Panc1 (cell line): ENCODE results near the gene MSANTD1. TPM values are rescaled to one million over a fixed set of nuclear protein-coding genes. Genes with fewer than 3 reads are reported as not detected.

Source experiments
- ATAC-seq: fragments of 200-7000 bp; cut with Tn5 transposase; 2 replicates; pipeline ENCODE4 v1.9.1; 2020; ENCODE audit warnings: mild to moderate bottlenecking, moderate library complexity
- BruUV-seq: library from RNA; stranded (reverse); fragments of 400-500 nt; replicated peaks from 2 replicates; lab custom pipeline; 2021; lab: Mats Ljungman, UMichigan
- CTCF ChIA-PET: fragments of 300-600 bp; sonication (Branson Sonifier 250); formaldehyde crosslinking; loops from one replicate; lab custom pipeline; 2022; ENCODE audit warnings: antibody characterized with exemption; lab: Charles Lee
- POLR2A ChIA-PET: fragments of 300-600 bp; sonication (Branson Sonifier 250); formaldehyde crosslinking; loops from one replicate; lab custom pipeline; 2022; ENCODE audit warnings: antibody characterized with exemption; lab: Charles Lee
- DNase-seq: peaks from one replicate; pipeline ENCODE4 v3.0.0-alpha.2; 2010; ENCODE audit warnings: low read depth, low spot score
- H3K27ac ChIP-seq: 2 replicates; pipeline ENCODE4 v1.5.1; 2011; ENCODE audit warnings: mild to moderate bottlenecking, low read length, inconsistent platforms
- H3K27me3 ChIP-seq: fragments of 200-500 bp; sonication (Bioruptor generic); 2 replicates; pipeline ENCODE4 v1.6.0; 2014; ENCODE audit warnings: low read length, inconsistent platforms; ENCODE audit not compliant: control insufficient read depth, insufficient read depth
- H3K36me3 ChIP-seq: fragments of 200-500 bp; sonication (Bioruptor generic); 2 replicates; pipeline ENCODE4 v1.5.1; 2014; ENCODE audit warnings: inconsistent platforms, mild to moderate bottlenecking, low read length, moderate library complexity; ENCODE audit not compliant: control insufficient read depth, insufficient read depth
- H3K4me1 ChIP-seq: 2 replicates; pipeline ENCODE4 v1.5.1; 2011; ENCODE audit warnings: inconsistent platforms, mild to moderate bottlenecking, low read length, moderate library complexity; ENCODE audit not compliant: control insufficient read depth, insufficient read depth
- H3K4me3 ChIP-seq, 2 experiments: 2 replicates each; pipeline ENCODE4 v1.5.1; 2011 to 2012; ENCODE audit warnings: low read depth in 2 of 2, low read length in 2 of 2, mild to moderate bottlenecking in 2 of 2, inconsistent platforms in 1 of 2, moderate library complexity in 1 of 2
- H3K9me3 ChIP-seq: fragments of 200-500 bp; sonication (Bioruptor generic); 2 replicates; pipeline ENCODE4 v1.5.1; 2014; ENCODE audit warnings: low read depth, mild to moderate bottlenecking, inconsistent platforms, low read length, moderate library complexity; ENCODE audit not compliant: control insufficient read depth, insufficient read depth
- POLR2AphosphoS5 ChIP-seq: IDR thresholded peaks from 2 replicates; pipeline ENCODE4 v1.6.1; 2012; ENCODE audit warnings: mild to moderate bottlenecking, low read depth, low read length, moderate library complexity
- SIN3A ChIP-seq: IDR thresholded peaks from 2 replicates; pipeline ENCODE4 v1.6.1; 2012; ENCODE audit warnings: low read depth, mild to moderate bottlenecking, low read length, moderate library complexity, borderline replicate concordance; ENCODE audit not compliant: insufficient read depth
- TCF7L2 ChIP-seq: IDR thresholded peaks from 2 replicates; pipeline ENCODE4 v1.6.1; 2011; ENCODE audit warnings: mild to moderate bottlenecking, low read depth, low read length, inconsistent platforms
- in situ Hi-C: cut with HindIII; loops from 2 replicates; pipeline ENCODE4 v1.10.0; 2016; ENCODE audit warnings: low sequenced_read_pairs, low pct_unique_long_range_greater_than_20kb
- intact Hi-C: fragments of 100-400 bp; cut with micrococcal nuclease; formaldehyde crosslinking; loops from one replicate; pipeline ENCODE4 v1.10.0; 2022; ENCODE audit not compliant: unreplicated experiment
- total RNA-seq: library from RNA; stranded (reverse); gene quantifications from one replicate; pipeline ENCODE4 v1.2.1, GENCODE V29; 2021; ENCODE audit not compliant: unreplicated experiment
- TF ChIP-seq, protein P1 (sequence below): fragments of 450-650 bp; IDR thresholded peaks from 2 replicates; pipeline ENCODE4 v1.5.1; 2017; ENCODE audit warnings: mild to moderate bottlenecking
- TF ChIP-seq, protein P2 (sequence below), 2 experiments: IDR thresholded peaks; 2 replicates each; pipeline ENCODE4 v1.6.1; 2011 to 2012; ENCODE audit warnings: low read depth in 2 of 2, control low read depth in 1 of 2, low read length in 1 of 2, mild to moderate bottlenecking in 1 of 2, moderate library complexity in 1 of 2; ENCODE audit not compliant: insufficient read depth in 1 of 2

The MSANTD1 gene
- total RNA-seq, 1 experiment from 2014 or later = 0.57 TPM

DNA sequence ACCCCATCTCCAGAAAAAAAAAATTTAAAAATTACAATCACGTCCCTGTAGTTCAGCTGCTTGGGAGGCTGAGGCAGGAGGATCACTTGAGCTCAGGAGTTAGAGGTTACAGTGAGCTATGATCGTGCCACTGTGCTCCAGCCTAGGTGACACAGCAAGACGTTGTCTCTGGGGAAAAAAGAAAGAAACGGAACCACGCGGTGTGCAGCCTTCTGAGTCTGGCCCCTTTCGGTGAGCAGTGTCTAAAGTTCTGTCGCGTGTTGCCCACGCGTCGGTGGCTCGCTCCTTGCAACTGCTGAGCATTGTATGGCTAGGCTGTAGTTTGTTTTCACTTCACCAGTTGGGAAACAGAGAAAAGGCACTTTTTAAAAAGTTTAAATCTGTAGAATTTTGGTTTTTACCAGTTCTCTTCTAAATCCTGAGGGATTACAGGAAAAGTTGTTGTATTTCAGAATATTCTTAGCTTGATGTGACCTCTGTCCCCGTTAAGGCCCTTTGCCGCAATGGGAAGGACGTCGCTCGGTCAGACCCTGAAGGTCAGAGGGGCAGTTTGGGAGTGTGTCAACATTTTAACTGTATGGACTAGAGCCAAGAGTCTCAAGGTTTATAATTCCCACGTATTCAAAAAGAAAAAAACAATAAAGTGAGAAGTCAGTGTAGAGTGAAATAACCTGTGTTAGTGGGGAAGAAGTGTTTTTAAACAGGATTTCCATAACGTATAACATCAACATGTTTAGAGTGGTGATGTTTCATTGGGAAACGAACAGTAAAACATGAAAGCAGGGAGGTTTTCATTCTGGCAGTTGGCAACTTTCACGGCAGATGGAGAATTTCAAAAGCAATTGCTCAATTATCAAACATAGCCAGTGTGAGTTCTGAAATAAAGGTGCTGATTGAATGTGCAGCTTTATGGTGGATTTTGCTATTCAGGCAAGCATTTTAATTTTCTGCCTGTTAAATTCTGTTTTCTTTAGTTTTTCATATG lies 45.8 kb upstream of the MSANTD1 start:
- CTCF ChIA-PET = no interaction called here

DNA sequence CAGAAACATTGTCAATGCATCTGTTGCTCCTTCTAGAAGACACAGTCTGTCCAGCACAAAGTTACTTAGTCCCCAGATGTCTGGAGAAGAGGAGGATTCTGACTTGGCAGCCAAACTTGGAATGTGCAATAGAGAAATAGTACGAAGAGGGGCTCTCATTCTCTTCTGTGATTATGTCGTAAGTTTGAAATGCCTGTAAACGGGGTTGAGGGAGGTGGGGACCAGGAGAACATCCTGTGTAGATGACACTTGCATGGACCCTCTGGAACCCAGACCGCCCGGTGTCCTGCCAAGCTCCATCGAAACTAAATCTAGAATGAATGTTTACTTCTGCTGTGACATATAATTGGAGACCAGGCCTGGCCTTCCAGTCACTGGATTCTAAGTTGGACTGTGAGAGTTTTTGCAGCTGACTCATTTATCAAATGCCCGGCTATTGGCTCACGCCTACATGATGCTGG lies 45.0 kb upstream of the MSANTD1 start:
- intact Hi-C loops = no loop called here
- Histone ChIP-seq H3K4me3 (no peak overlapping the region), H3K4me1 (no peaks in the 10 kb centered on the region), H3K27me3 (no peaks in the 10 kb centered on the region), H3K36me3 (no peaks in the 10 kb centered on the region; the same call in 1 of the 2 replicates), H3K9me3 (no peaks in the 10 kb centered on the region), H3K27ac (no peak overlapping the region)
- BruUV-seq = no TSS peak
- CTCF ChIA-PET = no interaction called here
- POLR2A ChIA-PET = no interaction called here
- TF ChIP-seq TCF7L2 (no peak), POLR2AphosphoS5 (no peak), SIN3A (no peak)
- TF ChIP-seq, protein P1, sequence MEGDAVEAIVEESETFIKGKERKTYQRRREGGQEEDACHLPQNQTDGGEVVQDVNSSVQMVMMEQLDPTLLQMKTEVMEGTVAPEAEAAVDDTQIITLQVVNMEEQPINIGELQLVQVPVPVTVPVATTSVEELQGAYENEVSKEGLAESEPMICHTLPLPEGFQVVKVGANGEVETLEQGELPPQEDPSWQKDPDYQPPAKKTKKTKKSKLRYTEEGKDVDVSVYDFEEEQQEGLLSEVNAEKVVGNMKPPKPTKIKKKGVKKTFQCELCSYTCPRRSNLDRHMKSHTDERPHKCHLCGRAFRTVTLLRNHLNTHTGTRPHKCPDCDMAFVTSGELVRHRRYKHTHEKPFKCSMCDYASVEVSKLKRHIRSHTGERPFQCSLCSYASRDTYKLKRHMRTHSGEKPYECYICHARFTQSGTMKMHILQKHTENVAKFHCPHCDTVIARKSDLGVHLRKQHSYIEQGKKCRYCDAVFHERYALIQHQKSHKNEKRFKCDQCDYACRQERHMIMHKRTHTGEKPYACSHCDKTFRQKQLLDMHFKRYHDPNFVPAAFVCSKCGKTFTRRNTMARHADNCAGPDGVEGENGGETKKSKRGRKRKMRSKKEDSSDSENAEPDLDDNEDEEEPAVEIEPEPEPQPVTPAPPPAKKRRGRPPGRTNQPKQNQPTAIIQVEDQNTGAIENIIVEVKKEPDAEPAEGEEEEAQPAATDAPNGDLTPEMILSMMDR = no peak
- TF ChIP-seq, protein P2, sequence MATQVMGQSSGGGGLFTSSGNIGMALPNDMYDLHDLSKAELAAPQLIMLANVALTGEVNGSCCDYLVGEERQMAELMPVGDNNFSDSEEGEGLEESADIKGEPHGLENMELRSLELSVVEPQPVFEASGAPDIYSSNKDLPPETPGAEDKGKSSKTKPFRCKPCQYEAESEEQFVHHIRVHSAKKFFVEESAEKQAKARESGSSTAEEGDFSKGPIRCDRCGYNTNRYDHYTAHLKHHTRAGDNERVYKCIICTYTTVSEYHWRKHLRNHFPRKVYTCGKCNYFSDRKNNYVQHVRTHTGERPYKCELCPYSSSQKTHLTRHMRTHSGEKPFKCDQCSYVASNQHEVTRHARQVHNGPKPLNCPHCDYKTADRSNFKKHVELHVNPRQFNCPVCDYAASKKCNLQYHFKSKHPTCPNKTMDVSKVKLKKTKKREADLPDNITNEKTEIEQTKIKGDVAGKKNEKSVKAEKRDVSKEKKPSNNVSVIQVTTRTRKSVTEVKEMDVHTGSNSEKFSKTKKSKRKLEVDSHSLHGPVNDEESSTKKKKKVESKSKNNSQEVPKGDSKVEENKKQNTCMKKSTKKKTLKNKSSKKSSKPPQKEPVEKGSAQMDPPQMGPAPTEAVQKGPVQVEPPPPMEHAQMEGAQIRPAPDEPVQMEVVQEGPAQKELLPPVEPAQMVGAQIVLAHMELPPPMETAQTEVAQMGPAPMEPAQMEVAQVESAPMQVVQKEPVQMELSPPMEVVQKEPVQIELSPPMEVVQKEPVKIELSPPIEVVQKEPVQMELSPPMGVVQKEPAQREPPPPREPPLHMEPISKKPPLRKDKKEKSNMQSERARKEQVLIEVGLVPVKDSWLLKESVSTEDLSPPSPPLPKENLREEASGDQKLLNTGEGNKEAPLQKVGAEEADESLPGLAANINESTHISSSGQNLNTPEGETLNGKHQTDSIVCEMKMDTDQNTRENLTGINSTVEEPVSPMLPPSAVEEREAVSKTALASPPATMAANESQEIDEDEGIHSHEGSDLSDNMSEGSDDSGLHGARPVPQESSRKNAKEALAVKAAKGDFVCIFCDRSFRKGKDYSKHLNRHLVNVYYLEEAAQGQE (IDR thresholded peaks at IDR 0.05; ENCODE audit: insufficient read depth in 1 of 2, low read depth in 2 of 2, low read length in 1 of 2) = no peak
- ATAC-seq (no peak), DNase-seq (no peak)
- in situ Hi-C loops = no loop called here

More for the DNA sequence above, 45.8 kb upstream of the MSANTD1 start:
- TF ChIP-seq SIN3A (no peak), TCF7L2 (no peak), POLR2AphosphoS5 (no peak)
- TF ChIP-seq, protein P1 = no peak
- TF ChIP-seq, protein P2 (IDR thresholded peaks at IDR 0.05; ENCODE audit: insufficient read depth in 1 of 2, low read depth in 2 of 2, low read length in 1 of 2) = no peak
- H3K27ac ChIP-seq = no peak overlapping the region
- intact Hi-C loops (no loop called here), in situ Hi-C loops (no loop called here)
- H3K27me3 ChIP-seq = no peaks in the 10 kb centered on the region
- H3K4me1 ChIP-seq = no peaks in the 10 kb centered on the region
- BruUV-seq = no TSS peak
- DNase-seq (no peak), ATAC-seq (no peak)
- H3K36me3 ChIP-seq = no peaks in the 10 kb centered on the region
- POLR2A ChIA-PET = no interaction called here
- no peak overlapping the region for H3K4me3 ChIP-seq
- H3K9me3 ChIP-seq = no peaks in the 10 kb centered on the region
